Astrocyte of the spinal cord (primary cell): ENCODE data around the gene ELL3.
"Not testable (repeated sequence)": the region's sequence is repeated elsewhere in the genome, so short reads cannot be mapped to it uniquely, and the experiment has no call there.

Source experiments
- DNase-seq: peaks from one replicate; pipeline ENCODE4 v3.0.0; 2011; ENCODE audit warnings: low read depth, low spot score
- H3K4me3 ChIP-seq: 2 replicates; pipeline ENCODE4 v1.5.1; 2011; ENCODE audit warnings: low read depth, mild to moderate bottlenecking, low read length, moderate library complexity
- in situ Hi-C: cut with HindIII; loops from 2 replicates; pipeline ENCODE4 v1.10.0; 2017; ENCODE audit warnings: low sequenced_read_pairs
- TF ChIP-seq, protein P1 (sequence below): IDR thresholded peaks from 2 replicates; pipeline ENCODE4 v1.5.1; 2012; ENCODE audit warnings: low read depth, mild to moderate bottlenecking, low read length, inconsistent platforms

The ELL3 gene, protein sequence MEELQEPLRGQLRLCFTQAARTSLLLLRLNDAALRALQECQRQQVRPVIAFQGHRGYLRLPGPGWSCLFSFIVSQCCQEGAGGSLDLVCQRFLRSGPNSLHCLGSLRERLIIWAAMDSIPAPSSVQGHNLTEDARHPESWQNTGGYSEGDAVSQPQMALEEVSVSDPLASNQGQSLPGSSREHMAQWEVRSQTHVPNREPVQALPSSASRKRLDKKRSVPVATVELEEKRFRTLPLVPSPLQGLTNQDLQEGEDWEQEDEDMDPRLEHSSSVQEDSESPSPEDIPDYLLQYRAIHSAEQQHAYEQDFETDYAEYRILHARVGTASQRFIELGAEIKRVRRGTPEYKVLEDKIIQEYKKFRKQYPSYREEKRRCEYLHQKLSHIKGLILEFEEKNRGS

DNA sequence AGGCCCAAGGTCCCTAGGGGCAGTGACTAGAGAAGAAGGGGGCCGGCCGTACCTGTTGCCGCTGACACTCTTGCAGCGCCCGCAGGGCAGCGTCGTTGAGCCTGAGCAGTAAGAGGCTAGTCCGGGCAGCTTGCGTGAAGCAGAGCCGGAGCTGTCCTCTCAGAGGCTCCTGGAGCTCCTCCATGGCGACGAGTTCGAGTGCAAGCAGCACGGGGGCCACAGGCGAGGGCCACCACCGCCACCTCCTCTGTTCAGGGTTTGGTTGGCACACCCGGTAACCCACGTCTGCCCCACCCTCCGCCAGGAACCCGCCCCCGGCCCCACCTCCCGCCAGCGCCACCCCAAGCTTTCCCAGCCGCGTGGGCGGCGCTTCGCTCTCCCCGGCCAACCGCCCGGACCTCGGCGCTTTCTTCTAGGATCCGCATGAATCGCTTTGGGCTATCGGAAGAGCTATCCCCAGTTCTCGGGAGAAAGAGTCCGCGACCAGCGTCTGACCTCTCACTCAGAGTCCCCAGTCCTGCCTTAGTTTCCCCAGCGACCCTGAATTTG lies at the start of gene ELL3:
Gene ELL3, minus strand, starts transcription at position 249 of the 549 bp plus-strand sequence. Its CDS starts 65 bp downstream, at position 184.
- peak within 1 kb of the TSS; percentile 69 for H3K4me3 ChIP-seq
- in situ Hi-C loops, result no loop called here
- TF ChIP-seq, protein P1, sequence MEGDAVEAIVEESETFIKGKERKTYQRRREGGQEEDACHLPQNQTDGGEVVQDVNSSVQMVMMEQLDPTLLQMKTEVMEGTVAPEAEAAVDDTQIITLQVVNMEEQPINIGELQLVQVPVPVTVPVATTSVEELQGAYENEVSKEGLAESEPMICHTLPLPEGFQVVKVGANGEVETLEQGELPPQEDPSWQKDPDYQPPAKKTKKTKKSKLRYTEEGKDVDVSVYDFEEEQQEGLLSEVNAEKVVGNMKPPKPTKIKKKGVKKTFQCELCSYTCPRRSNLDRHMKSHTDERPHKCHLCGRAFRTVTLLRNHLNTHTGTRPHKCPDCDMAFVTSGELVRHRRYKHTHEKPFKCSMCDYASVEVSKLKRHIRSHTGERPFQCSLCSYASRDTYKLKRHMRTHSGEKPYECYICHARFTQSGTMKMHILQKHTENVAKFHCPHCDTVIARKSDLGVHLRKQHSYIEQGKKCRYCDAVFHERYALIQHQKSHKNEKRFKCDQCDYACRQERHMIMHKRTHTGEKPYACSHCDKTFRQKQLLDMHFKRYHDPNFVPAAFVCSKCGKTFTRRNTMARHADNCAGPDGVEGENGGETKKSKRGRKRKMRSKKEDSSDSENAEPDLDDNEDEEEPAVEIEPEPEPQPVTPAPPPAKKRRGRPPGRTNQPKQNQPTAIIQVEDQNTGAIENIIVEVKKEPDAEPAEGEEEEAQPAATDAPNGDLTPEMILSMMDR, result no peak
- peak; percentile 79 for DNase-seq

DNA sequence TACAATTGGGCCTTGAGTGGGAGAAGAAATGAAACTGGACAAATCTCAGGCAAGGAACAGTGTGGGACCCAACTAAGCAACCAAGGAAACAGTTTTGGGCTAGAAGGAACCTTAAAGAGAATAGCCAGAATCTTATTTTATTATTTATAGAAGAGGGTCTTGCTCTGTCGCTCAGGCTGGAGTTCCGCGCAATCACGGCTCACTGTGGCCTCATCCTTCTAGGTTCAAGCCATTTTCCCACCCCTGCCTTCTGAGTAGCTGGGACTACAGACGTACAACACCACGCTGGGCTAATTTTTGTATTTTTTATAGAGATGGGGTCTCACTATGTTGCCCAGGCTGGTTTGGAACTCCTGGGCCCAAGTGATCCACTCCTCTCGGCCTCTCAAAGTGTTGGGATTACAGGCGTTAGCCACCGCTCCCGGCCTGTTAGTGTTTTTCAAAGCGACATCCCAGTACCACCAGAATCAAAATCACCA lies 49.3 kb upstream of the ELL3 start:
- TF ChIP-seq, protein P1, result no peak
- no peak for DNase-seq
- H3K4me3 ChIP-seq, result peak overlapping the region; percentile 58
- in situ Hi-C loops, result no loop called here

DNA sequence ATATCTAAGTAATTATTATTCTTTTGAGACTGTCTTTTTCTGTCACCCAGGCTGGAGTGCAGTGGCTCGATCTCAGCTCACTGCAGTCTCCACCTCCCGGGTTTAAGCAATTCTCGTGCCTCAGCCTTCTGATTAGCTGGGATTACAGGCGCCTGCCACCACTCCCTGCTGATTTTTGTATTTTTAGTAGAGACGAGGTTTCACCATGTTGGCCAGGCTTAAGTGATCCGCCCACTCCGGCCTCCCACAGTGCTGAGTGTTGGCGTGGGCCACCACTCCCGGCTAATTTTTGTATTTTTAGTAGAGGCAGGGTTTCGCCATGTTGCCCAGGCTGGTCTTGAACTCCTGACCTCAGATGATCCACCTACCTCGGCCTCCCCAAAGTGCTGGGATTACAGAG lies 48.5 kb upstream of the ELL3 start:
- H3K4me3 ChIP-seq, in situ Hi-C loops, DNase-seq: not testable (repeated sequence)

DNA sequence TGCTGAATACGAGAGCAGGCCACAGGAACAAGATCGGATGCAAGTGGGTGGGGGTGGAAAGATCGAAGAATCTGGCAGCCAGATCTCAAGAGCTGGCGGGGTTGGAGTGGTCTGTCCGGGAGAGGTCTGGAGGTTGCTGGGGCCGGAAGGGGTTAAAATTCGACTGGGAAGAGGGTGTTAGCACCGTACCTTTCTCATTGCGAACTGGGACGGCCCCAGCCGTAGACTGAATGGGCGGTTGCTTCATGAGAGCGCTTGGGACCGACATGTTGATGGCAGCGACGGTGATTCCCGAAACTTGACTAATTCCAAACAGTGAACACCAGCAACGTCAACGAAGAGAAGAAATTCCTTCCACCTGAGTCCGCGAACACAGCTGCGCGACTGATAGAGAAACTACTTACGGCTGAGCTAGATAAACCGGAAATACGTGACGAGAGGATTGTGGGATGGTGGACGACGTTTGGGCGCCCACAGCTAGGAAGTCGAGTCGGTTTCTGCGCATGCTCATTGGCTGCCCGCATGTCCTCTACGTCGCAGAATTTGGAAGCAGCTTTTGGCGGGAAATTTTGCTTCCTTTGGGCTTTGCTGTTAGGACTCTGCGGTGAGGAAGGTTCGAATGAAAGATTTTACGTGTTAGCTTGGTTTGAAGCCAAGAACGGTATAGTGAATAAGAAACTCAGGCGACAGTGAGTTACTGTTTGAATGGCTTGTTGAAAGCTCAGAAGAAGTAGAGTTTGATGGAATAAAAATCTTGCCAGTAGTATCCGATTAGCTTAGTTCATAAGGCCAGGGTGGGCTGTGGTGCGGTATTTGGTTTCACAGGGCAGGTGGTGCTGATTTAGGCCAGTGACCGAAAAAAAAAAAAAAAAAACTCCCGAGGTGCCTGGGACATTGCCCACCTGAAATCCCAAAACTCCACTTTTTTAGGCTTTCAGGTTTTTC lies 47.8 kb upstream of the ELL3 start, which contains the start of gene MFAP1:
Gene MFAP1, minus strand, starts transcription at position 389 of the 945 bp plus-strand sequence. Its CDS starts 121 bp downstream, at position 268.
- peak within 1 kb of the TSS; percentile 77 for H3K4me3 ChIP-seq
- TF ChIP-seq, protein P1, result no peak
- DNase-seq, result peak; percentile 97
- in situ Hi-C loops, result no loop called here

DNA sequence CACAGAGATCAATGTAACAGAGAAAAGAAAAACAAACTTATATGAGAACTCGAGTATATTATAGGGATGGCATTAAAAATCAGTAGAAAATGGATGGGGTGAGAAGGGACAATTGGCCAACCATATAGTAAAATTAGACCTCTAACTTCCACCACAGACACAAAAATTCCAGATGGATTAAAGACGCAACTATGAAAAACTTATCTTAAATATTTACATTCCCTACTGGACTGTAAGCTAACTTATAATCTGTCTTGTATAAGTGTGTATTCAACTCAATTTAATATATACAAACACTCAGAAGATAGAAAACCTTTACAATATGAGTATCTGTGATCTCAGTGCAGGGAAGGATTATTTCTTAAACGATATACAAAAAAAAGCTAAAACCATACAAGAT lies 44.7 kb upstream of the ELL3 start:
- TF ChIP-seq, protein P1, result no peak
- DNase-seq, result no peak
- no peak overlapping the region for H3K4me3 ChIP-seq
- in situ Hi-C loops, result no loop called here

DNA sequence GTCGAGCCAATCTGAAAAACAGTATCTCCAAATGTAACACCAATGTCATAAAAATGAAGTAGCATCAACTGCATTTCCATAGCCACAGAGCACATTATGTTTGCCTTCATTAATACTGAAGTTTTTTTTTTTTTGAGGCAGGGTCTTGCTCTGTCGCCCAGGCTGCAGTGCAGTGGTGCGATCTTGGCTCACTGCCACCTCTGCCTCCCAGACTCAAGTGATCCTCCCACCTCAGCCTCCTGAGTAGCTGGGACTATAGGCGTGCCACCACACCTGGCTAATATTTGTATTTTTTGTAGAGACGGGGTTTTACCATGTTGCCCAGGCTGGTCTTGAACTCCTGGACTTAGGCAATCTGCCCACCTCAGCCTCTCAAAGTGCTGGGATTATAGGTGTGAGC lies 38.3 kb upstream of the ELL3 start:
- H3K4me3 ChIP-seq, DNase-seq, in situ Hi-C loops: not testable (repeated sequence)

DNA sequence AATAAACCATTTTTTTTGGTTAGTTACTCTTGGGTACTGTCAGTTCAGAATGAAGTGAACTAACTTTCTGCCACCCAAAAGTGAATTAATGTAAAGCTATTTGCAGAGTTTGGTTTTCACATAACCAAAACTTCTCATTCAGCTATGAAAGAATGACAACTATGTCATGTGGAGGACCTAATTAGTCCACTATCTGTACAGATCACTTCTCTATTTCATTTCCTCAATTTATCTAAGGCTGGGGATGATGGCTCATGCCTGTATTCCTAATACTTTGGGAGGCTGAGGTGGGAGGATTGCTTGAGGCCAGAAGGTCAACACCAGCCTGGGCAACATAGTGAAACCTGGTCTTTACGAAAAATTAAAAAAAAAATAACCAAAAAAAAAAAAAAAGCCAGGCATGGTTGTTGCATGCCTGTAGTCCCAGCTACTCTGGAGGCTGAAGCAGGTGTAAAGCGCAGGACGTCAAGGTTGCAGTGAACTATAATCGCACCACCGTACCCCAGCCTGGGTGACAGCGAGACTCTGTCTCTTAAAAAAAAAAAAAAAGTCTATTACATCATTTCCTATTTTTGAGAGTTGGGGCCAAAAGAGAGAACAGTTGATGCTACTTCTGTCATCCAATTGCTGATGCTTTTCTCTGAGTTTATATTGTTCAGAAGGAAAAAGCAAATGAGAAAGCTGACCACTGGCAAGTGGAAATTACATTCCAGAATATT lies 32.4 kb upstream of the ELL3 start:
- TF ChIP-seq, protein P1, result no peak
- no peak for DNase-seq
- no peak overlapping the region for H3K4me3 ChIP-seq
- in situ Hi-C loops, result no loop called here
